ENCODE measurements around the gene HOMER3. TPM values are rescaled to one million over a fixed set of nuclear protein-coding genes. Genes with fewer than 3 reads are reported as not detected.

HOMER3 gene
- polyA plus RNA-seq, 1 donor from 2014 or later = 83.6 TPM

- Histone ChIP-seq H3K27me3 (ENCODE audit: insufficient read depth, low read depth, low read length) (no peaks in the 10 kb centered on the region), H3K79me2 (replicated peaks; ENCODE audit: insufficient read depth, low read length) (no peaks in the 10 kb centered on the region), H3K9me2 (ENCODE audit: insufficient read depth, low read length) (no peaks in the 10 kb centered on the region), H3K4me2 (ENCODE audit: low read length) (no peak overlapping the region), H3K9me3 (ENCODE audit: low read length) (no peaks in the 10 kb centered on the region), H3K9ac (ENCODE audit: low read length) (no peak overlapping the region), H3K36me3 (ENCODE audit: insufficient read depth, low read length) (peaks cover 20% of the 10 kb centered on the region), H3K27ac (ENCODE audit: low read length) (no peak overlapping the region), H3F3A (ENCODE audit: insufficient read depth, low read length, poor library complexity, severe bottlenecking) (no peaks in the 10 kb centered on the region), H2AFZ (ENCODE audit: low read depth, low read length) (no peak overlapping the region), H3K4me3 (ENCODE audit: low read length) (no peak overlapping the region), H4K20me1 (ENCODE audit: insufficient read depth) (no peaks in the 10 kb centered on the region)
- TF ChIP-seq MXI1 (conservative IDR thresholded peaks at IDR 0.05; ENCODE audit: poor library complexity, severe bottlenecking) (no peak), RAD21 (conservative IDR thresholded peaks at IDR 0.05) (no peak), SMC3 (conservative IDR thresholded peaks at IDR 0.05; ENCODE audit: poor library complexity) (no peak)
- TF ChIP-seq, protein P1, sequence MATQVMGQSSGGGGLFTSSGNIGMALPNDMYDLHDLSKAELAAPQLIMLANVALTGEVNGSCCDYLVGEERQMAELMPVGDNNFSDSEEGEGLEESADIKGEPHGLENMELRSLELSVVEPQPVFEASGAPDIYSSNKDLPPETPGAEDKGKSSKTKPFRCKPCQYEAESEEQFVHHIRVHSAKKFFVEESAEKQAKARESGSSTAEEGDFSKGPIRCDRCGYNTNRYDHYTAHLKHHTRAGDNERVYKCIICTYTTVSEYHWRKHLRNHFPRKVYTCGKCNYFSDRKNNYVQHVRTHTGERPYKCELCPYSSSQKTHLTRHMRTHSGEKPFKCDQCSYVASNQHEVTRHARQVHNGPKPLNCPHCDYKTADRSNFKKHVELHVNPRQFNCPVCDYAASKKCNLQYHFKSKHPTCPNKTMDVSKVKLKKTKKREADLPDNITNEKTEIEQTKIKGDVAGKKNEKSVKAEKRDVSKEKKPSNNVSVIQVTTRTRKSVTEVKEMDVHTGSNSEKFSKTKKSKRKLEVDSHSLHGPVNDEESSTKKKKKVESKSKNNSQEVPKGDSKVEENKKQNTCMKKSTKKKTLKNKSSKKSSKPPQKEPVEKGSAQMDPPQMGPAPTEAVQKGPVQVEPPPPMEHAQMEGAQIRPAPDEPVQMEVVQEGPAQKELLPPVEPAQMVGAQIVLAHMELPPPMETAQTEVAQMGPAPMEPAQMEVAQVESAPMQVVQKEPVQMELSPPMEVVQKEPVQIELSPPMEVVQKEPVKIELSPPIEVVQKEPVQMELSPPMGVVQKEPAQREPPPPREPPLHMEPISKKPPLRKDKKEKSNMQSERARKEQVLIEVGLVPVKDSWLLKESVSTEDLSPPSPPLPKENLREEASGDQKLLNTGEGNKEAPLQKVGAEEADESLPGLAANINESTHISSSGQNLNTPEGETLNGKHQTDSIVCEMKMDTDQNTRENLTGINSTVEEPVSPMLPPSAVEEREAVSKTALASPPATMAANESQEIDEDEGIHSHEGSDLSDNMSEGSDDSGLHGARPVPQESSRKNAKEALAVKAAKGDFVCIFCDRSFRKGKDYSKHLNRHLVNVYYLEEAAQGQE (IDR thresholded peaks at IDR 0.05; ENCODE audit: borderline replicate concordance) = no peak
Measured at GRCh38 chr19:18881491-18881890, 59.5 kb downstream of the HOMER3 start.

GRCh38 chr19:18879579-18880373 lies 61.2 kb downstream of the HOMER3 start:
- no peaks in the 10 kb centered on the region for H3K27me3 ChIP-seq (ENCODE audit: insufficient read depth, low read depth, low read length)
- H4K20me1 ChIP-seq (ENCODE audit: insufficient read depth) = no peaks in the 10 kb centered on the region
- H3K79me2 ChIP-seq (replicated peaks; ENCODE audit: insufficient read depth, low read length) = no peaks in the 10 kb centered on the region
- no peaks in the 10 kb centered on the region for H3F3A ChIP-seq (ENCODE audit: insufficient read depth, low read length, poor library complexity, severe bottlenecking)
- TF ChIP-seq SMC3 (conservative IDR thresholded peaks at IDR 0.05; ENCODE audit: poor library complexity) (no peak), RAD21 (conservative IDR thresholded peaks at IDR 0.05) (no peak), EZH2 (IDR thresholded peaks at IDR 0.05; ENCODE audit: borderline replicate concordance, insufficient read depth, low read length, poor library complexity, severe bottlenecking) (no peak), POLR2AphosphoS5 (IDR thresholded peaks at IDR 0.05) (no peak), MXI1 (conservative IDR thresholded peaks at IDR 0.05; ENCODE audit: poor library complexity, severe bottlenecking) (no peak), TAF1 (IDR thresholded peaks at IDR 0.05; ENCODE audit: low read depth) (no peak), EP300 (conservative IDR thresholded peaks at IDR 0.05; ENCODE audit: poor library complexity, severe bottlenecking) (no peak)
- TF ChIP-seq, protein P2, sequence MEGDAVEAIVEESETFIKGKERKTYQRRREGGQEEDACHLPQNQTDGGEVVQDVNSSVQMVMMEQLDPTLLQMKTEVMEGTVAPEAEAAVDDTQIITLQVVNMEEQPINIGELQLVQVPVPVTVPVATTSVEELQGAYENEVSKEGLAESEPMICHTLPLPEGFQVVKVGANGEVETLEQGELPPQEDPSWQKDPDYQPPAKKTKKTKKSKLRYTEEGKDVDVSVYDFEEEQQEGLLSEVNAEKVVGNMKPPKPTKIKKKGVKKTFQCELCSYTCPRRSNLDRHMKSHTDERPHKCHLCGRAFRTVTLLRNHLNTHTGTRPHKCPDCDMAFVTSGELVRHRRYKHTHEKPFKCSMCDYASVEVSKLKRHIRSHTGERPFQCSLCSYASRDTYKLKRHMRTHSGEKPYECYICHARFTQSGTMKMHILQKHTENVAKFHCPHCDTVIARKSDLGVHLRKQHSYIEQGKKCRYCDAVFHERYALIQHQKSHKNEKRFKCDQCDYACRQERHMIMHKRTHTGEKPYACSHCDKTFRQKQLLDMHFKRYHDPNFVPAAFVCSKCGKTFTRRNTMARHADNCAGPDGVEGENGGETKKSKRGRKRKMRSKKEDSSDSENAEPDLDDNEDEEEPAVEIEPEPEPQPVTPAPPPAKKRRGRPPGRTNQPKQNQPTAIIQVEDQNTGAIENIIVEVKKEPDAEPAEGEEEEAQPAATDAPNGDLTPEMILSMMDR (IDR thresholded peaks at IDR 0.05; ENCODE audit: poor library complexity, severe bottlenecking) = no peak
- TF ChIP-seq, protein P1 (IDR thresholded peaks at IDR 0.05; ENCODE audit: borderline replicate concordance) = no peak
- peaks cover 20% of the 10 kb centered on the region for H3K36me3 ChIP-seq (ENCODE audit: insufficient read depth, low read length)
- H3K9me3 ChIP-seq (ENCODE audit: low read length) = no peaks in the 10 kb centered on the region
- H3K9me2 ChIP-seq (ENCODE audit: insufficient read depth, low read length) = no peaks in the 10 kb centered on the region
- H3K27ac ChIP-seq (ENCODE audit: low read length) = no peak overlapping the region
- no peak overlapping the region for H3K4me2 ChIP-seq (ENCODE audit: low read length)
- H2AFZ ChIP-seq (ENCODE audit: low read depth, low read length) = no peak overlapping the region
- H3K9ac ChIP-seq (ENCODE audit: low read length) = no peak overlapping the region
- no peak overlapping the region for H3K4me3 ChIP-seq (ENCODE audit: low read length)
